ENCODE data around the gene TREX2. TPM values are rescaled to one million over a fixed set of nuclear protein-coding genes. Genes with fewer than 3 reads are reported as not detected.

The TREX2 gene
- total RNA-seq, 1 donor from 2014 or later = 0.29 TPM

DNA sequence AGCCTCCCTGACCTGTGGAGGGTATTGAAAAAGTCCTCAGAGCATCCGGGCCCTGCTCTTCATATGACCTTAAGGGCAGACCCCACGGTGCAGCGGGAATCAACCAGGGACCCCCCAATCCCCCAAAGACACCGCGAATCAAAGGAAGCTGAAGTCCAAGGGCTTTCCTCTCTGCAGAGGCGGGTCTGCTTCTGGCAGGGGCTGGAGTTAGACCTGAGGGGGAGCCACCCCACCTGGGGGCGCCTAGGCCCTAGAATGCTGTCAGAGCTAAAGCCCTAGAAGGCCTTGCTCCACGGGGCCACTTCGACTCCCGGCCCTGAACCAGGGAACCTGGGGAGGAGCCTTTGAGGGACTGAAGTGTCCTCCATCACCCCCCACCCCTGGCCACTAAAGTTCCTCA, 27.3 kb upstream of the TREX2 start:
- no peak overlapping the region for H3K4me3 Mint-ChIP-seq (ENCODE audit: unreplicated experiment)
- H3K36me3 Mint-ChIP-seq (ENCODE audit: unreplicated experiment) = no peaks in the 10 kb centered on the region
- peaks cover 4% of the 10 kb centered on the region for H3K9me3 Mint-ChIP-seq (ENCODE audit: unreplicated experiment)
- TF ChIP-seq, protein P1, sequence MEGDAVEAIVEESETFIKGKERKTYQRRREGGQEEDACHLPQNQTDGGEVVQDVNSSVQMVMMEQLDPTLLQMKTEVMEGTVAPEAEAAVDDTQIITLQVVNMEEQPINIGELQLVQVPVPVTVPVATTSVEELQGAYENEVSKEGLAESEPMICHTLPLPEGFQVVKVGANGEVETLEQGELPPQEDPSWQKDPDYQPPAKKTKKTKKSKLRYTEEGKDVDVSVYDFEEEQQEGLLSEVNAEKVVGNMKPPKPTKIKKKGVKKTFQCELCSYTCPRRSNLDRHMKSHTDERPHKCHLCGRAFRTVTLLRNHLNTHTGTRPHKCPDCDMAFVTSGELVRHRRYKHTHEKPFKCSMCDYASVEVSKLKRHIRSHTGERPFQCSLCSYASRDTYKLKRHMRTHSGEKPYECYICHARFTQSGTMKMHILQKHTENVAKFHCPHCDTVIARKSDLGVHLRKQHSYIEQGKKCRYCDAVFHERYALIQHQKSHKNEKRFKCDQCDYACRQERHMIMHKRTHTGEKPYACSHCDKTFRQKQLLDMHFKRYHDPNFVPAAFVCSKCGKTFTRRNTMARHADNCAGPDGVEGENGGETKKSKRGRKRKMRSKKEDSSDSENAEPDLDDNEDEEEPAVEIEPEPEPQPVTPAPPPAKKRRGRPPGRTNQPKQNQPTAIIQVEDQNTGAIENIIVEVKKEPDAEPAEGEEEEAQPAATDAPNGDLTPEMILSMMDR (IDR thresholded peaks at IDR 0.05; ENCODE audit: partially characterized antibody, unreplicated experiment) = no peak
- DNase-seq = no peak
- H3K4me1 Mint-ChIP-seq (ENCODE audit: low read depth, unreplicated experiment) = peaks cover 2% of the 10 kb centered on the region
- H3K27me3 Mint-ChIP-seq (ENCODE audit: unreplicated experiment) = peaks cover 4% of the 10 kb centered on the region
- H3K27ac Mint-ChIP-seq (ENCODE audit: unreplicated experiment) = no peak overlapping the region

DNA sequence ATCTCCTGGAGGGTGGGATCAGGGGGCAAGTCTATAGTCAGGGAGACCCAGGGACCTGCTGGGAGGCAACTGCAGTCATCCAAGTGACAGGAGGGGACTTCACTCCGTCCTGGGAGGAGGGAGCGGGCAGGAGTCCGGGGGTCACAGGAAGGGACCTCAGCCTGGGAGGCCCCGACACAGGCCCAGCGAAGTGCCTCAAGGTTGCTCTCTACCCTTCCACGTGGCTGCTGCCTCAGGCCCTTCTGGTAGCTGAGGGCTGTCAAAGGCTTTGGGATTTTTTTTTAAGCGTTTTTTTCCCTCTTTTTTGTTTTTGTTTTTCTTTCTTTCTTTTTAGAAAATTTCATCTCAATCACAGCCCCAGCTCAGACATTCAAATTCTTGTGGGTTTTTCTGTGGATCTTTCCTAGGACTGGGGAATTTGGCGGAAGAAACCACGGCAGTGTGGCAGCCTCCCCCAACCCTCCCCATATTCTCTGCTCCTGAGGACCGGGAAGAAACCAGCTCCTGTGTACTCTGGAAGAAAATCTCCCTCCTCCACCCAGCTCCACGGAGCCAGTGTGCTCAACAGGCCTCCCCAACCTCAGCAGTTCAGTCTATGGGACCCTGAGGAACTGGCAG, 25.9 kb upstream of the TREX2 start:
- Mint-ChIP-seq H3K9me3 (ENCODE audit: unreplicated experiment) (peaks cover 4% of the 10 kb centered on the region), H3K27me3 (ENCODE audit: unreplicated experiment) (peaks cover 4% of the 10 kb centered on the region), H3K36me3 (ENCODE audit: unreplicated experiment) (no peaks in the 10 kb centered on the region), H3K4me3 (ENCODE audit: unreplicated experiment) (no peak overlapping the region), H3K27ac (ENCODE audit: unreplicated experiment) (no peak overlapping the region), H3K4me1 (ENCODE audit: low read depth, unreplicated experiment) (peaks cover 9% of the 10 kb centered on the region)
- no peak for DNase-seq
- TF ChIP-seq, protein P1 (IDR thresholded peaks at IDR 0.05; ENCODE audit: partially characterized antibody, unreplicated experiment) = no peak

GRCh38 chrX:153470411-153471363, 24.8 kb upstream of the TREX2 start, which contains the start of gene HAUS7:
Gene HAUS7, minus strand, starts transcription at chrX:153470576. Its CDS starts 19 bp downstream, at chrX:153470557.
- H3K4me3 Mint-ChIP-seq (ENCODE audit: unreplicated experiment) = peak within 1 kb of the TSS; percentile 84
- H3K36me3 Mint-ChIP-seq (ENCODE audit: unreplicated experiment) = no peaks in the 10 kb centered on the region
- peak within 1 kb of the TSS; percentile 62 for H3K27ac Mint-ChIP-seq (ENCODE audit: unreplicated experiment)
- TF ChIP-seq, protein P1 (IDR thresholded peaks at IDR 0.05; ENCODE audit: partially characterized antibody, unreplicated experiment) = peak; percentile 44
- peaks cover 2% of the 10 kb centered on the region for H3K27me3 Mint-ChIP-seq (ENCODE audit: unreplicated experiment)
- H3K4me1 Mint-ChIP-seq (ENCODE audit: low read depth, unreplicated experiment) = peaks cover 8% of the 10 kb centered on the region
- DNase-seq = peak; percentile 88
- peaks cover 2% of the 10 kb centered on the region for H3K9me3 Mint-ChIP-seq (ENCODE audit: unreplicated experiment)

- Mint-ChIP-seq H3K36me3 (ENCODE audit: unreplicated experiment) (no peaks in the 10 kb centered on the region), H3K27ac (ENCODE audit: unreplicated experiment) (peak overlapping the region; percentile 62), H3K4me1 (ENCODE audit: low read depth, unreplicated experiment) (peaks cover 8% of the 10 kb centered on the region), H3K4me3 (ENCODE audit: unreplicated experiment) (peak overlapping the region; percentile 84), H3K9me3 (ENCODE audit: unreplicated experiment) (peaks cover 2% of the 10 kb centered on the region), H3K27me3 (ENCODE audit: unreplicated experiment) (peaks cover 2% of the 10 kb centered on the region)
- TF ChIP-seq, protein P1 (IDR thresholded peaks at IDR 0.05; ENCODE audit: partially characterized antibody, unreplicated experiment) = no peak
- peak; percentile 38 for DNase-seq
These were observed 24.1 kb upstream of the TREX2 start for GRCh38 chrX:153469811-153470410.
